GM11168 (cell line): ENCODE results near the gene CREB5.
"Not testable (repeated sequence)": the region's sequence is repeated elsewhere in the genome, so short reads cannot be mapped to it uniquely, and the experiment has no call there.

Experiments used
- in situ Hi-C: fragments of 300-500 bp; cut with MboI; formaldehyde crosslinking; loops from one replicate; pipeline ENCODE4 v1.12.0; 2022; ENCODE audit warnings: low sequenced_read_pairs; ENCODE audit not compliant: unreplicated experiment

CREB5 gene

GRCh38 chr7:28785041-28785995, 373.0 kb downstream of the CREB5 start:
- in situ Hi-C loops: no loop called here

GRCh38 chr7:28786156-28786555, 373.8 kb downstream of the CREB5 start:
- in situ Hi-C loops: not testable (repeated sequence)

GRCh38 chr7:28787106-28787505, 374.8 kb downstream of the CREB5 start:
- in situ Hi-C loops: no loop called here

GRCh38 chr7:28790467-28790866, 378.1 kb downstream of the CREB5 start:
- in situ Hi-C loops: no loop called here

GRCh38 chr7:28792858-28793257, 380.5 kb downstream of the CREB5 start:
- in situ Hi-C loops: no loop called here

GRCh38 chr7:28793381-28794085, 381.2 kb downstream of the CREB5 start:
- in situ Hi-C loops: no loop called here

GRCh38 chr7:28798274-28798673, 386.0 kb downstream of the CREB5 start:
- in situ Hi-C loops: no loop called here

- in situ Hi-C loops: no loop called here
Measured at GRCh38 chr7:28799619-28800018, 387.3 kb downstream of the CREB5 start.

GRCh38 chr7:28800150-28800549, 387.8 kb downstream of the CREB5 start:
- in situ Hi-C loops: no loop called here

GRCh38 chr7:28802450-28802849, 390.1 kb downstream of the CREB5 start:
- in situ Hi-C loops: no loop called here

GRCh38 chr7:28804157-28804556, 391.8 kb downstream of the CREB5 start:
- in situ Hi-C loops: no loop called here

- in situ Hi-C loops: no loop called here
Measured at GRCh38 chr7:28804990-28805389, 392.7 kb downstream of the CREB5 start.

GRCh38 chr7:28806841-28807240, 394.5 kb downstream of the CREB5 start:
- in situ Hi-C loops: no loop called here

GRCh38 chr7:28807396-28807994, 395.2 kb downstream of the CREB5 start:
- in situ Hi-C loops: no loop called here

GRCh38 chr7:28808796-28809533, 396.6 kb downstream of the CREB5 start:
- in situ Hi-C loops: no loop called here

- in situ Hi-C loops: no loop called here
Measured at GRCh38 chr7:28811008-28811407, 398.7 kb downstream of the CREB5 start.

- in situ Hi-C loops: no loop called here
Measured at GRCh38 chr7:28811701-28812430, 399.5 kb downstream of the CREB5 start.

GRCh38 chr7:28812616-28813015, 400.3 kb downstream of the CREB5 start:
- in situ Hi-C loops: no loop called here

GRCh38 chr7:28813243-28813962, 401.1 kb downstream of the CREB5 start:
- in situ Hi-C loops: no loop called here
